Measurements from ENCODE around the gene NABP2.
"Not testable (repeated sequence)": the region's sequence is repeated elsewhere in the genome, so short reads cannot be mapped to it uniquely, and the experiment has no call there.

The NABP2 gene

GRCh38 chr12:56244494-56244893, 20.4 kb downstream of the NABP2 start:
- DNase-seq (ENCODE audit: low read depth in 2 of 2) = no peak

DNA sequence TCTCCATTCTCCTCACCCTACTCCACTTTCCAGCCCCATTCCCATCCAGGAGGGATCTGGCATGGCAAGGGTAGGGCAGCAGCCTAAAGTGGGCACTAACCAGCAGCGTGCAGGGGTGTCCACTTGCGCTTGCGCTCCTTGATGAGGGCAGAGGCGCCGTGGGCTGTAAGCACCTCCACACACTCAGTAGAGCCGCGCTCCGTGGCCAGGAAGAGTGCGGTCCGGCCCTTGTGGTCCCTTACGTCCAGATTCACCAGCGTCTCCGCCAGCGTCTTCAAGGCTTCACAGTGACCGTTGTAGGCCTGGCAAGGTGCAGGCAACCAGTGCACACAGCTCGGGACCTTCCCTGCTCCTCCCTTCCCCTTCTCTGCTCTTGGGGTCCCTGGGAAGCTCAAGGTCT, 23.8 kb downstream of the NABP2 start:
- DNase-seq (ENCODE audit: low read depth in 2 of 2) = no peak

DNA sequence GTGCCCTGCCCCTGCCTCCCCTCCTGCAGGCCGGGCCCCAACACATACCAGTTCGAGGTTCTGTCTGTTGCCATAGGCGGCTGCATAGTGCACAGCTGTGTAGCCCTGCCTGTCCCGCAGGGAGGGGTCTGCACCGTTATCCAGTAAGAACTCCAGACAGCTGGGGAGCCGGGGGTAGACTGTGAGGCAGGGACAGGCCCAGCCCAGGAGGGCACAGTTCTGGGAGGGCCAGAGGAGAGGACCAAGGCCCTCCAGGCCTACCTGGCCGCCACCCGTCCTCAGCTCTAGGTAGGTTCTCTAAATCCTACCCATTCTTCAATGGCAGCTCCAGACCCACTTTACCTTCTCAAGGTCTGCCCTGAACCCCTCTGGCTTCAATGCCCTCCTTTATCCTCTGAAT, 24.6 kb downstream of the NABP2 start:
- no peak for DNase-seq (ENCODE audit: low read depth in 2 of 2)

- DNase-seq (ENCODE audit: low read depth in 2 of 2) = no peak
Measured at GRCh38 chr12:56252649-56253048, 28.5 kb downstream of the NABP2 start.

DNA sequence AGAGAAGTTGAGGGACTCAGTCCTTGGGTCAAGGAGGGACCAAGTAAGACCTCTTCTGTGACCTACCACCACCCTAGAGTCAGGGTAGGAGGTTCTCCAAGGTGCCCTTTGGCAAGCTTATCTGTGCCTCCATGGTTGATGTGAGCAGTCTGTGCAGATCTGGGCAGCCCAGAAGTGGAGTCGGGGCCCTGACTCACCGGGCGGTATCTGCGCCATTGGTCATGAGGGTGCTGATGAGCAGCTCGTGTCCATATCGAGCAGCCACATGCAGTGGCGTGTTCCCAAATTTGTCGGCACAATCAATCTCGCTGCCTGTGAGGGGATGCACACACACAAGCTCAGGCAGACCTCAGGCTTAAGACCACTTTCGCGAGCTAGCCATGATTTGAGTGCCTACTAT, 28.9 kb downstream of the NABP2 start:
- DNase-seq (ENCODE audit: low read depth in 2 of 2) = no peak

GRCh38 chr12:56255671-56256070, 31.5 kb downstream of the NABP2 start:
- DNase-seq (ENCODE audit: low read depth in 2 of 2) = no peak

GRCh38 chr12:56256326-56256960, 32.3 kb downstream of the NABP2 start:
- DNase-seq (ENCODE audit: low read depth in 2 of 2) = no peak

DNA sequence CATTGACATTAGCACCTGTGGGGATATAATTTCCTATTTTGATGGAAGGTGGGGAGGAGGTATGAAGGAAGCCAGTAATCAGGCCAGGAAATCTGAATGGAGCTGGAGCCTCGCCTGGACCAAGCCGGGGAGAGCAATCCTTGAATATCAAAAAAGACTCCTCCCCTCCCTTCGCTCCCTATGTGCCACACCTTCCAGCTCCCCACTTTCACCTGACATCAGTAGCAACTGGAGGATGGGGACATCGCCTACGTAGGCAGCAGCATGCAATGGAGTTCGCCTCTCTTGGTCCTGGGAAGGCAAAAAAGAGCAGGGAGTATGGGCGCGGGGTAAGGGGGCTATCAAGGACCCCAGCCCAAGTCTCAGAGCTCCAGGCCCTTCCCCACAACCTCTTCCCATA, 32.9 kb downstream of the NABP2 start:
- DNase-seq (ENCODE audit: low read depth in 2 of 2) = no peak

DNA sequence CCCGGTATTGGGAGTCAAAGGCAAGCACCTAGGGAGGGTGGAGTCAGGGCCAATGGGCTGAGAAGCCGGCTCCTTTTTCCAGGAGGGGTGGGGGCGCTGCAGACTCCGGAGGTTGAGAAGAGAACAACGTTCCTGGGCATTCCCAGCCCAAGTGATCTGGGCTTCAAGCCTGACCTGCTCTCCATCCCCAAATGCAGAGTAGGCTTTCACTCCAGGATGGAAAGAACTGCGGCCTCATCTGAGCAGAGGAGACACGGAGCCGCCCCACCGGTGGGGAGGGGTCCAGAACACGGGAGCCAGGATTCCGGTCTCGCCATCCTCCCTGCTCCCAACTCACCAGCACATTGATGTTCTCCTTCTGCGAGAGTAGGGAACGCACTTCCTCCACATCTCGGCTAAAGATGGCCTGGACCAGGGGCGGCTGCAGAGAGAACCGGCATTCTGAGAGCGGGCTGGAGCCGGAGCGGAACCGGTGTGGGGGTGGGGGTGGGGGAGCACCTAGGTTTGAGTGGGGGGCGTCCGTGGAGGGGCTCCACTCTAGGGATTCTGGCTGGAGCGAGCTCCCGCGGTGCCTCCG, 33.4 kb downstream of the NABP2 start:
- DNase-seq (ENCODE audit: low read depth in 2 of 2) = no peak

- peak; percentile 35 to 50 for DNase-seq (ENCODE audit: low read depth in 2 of 2)
Measured at GRCh38 chr12:56258068-56258819, 34.1 kb downstream of the NABP2 start, which contains the start of gene ANKRD52. TSS of gene ANKRD52 (minus strand) at chr12:56258384. CDS start at chr12:56258269, 115 bp downstream.

GRCh38 chr12:56258820-56259183, 34.7 kb downstream of the NABP2 start:
- no peak for DNase-seq (ENCODE audit: low read depth in 2 of 2)

DNA sequence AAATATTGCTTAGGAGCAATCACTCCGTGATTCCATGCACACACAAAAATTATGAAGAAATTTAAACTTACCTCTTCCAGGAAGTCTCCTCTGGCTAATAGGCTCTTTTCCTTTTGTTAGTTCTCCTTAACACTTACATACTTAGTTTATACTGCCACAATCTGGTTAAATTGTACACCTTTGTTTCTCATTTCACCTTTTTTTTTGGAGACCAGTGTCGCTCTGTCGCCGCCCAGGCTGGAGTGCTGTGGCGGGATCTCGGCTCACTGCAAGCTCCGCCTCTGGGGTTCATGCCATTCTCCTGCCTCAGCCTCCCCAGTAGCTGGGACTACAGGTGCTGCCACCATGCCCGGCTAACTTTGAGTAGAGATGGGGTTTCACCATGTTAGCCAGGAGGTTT, 36.2 kb downstream of the NABP2 start:
- DNase-seq (ENCODE audit: low read depth in 2 of 2) = no peak

DNA sequence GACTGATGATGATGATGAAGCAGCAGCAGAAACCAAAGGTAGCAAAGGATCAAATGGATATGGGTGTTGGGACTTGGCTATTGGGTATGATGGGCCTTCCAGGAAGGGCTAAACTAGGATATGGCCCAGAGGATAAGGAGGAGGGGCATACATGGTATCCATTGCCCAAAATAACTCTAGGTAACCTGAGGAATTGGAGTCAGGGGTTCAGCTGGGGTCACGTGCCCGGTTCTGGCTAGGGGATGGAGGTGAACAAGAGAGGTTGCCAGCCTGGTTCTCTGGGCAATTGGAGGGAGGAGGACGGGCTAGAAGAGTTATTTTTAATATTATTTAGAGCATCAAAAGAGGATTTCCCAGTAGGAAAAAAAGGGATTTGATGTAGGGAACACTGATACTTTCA, 36.8 kb downstream of the NABP2 start:
- no peak for DNase-seq (ENCODE audit: low read depth in 2 of 2)

DNA sequence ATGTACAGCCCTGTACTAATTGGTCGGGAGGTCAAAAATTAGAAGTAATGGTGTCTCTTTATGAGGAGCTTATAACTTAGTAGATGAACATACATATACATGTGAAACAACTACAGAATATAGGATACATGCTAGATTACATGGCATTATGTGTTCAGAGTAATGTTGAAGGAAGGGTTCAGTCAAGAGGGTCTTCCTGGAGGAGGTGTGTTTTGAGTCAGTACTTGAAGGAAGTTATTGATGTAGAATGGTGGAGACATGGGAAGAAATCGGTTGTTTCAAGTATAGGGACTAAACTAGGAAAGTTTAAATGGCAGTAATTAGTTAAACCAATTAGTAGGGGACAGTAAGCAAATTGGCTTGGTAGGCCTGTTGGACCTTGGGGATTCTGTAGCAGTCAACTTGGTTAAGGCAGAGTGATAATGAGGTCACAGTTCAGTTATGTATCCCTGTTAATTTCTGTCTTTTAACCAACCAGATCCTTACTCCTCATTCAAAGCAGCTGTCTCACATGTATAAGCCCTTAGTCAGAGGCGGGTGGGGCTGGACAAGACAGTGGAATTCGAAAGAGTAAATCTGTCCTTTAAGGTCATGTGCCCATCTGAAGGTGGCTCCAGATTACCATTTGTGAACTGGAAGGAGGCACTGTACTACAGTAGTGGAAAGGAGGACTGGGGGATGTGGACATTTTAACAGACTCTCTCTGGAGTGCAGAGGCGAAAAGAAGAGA, 37.5 kb downstream of the NABP2 start:
- no peak for DNase-seq (ENCODE audit: low read depth in 2 of 2)

DNA sequence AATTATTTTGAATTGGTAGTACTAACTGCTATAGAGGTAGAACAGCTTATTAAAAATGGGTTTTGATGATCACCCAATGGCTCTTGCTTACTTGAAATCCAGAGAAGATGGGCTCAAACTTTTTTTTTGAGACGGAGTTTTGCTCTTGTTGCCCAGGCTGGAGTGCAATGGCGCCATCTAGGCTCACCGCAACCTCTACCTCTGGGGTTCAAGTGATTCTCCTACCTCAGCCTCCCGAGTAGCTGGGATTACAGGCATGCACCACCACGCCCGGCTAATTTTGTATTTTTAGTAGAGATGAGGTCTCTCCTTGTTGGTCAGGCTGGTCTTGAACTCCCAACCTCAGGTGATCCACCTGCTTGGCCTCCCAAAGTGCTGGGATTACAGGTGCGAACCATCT, 38.8 kb downstream of the NABP2 start:
- not testable (repeated sequence) for DNase-seq (ENCODE audit: low read depth in 2 of 2)

DNA sequence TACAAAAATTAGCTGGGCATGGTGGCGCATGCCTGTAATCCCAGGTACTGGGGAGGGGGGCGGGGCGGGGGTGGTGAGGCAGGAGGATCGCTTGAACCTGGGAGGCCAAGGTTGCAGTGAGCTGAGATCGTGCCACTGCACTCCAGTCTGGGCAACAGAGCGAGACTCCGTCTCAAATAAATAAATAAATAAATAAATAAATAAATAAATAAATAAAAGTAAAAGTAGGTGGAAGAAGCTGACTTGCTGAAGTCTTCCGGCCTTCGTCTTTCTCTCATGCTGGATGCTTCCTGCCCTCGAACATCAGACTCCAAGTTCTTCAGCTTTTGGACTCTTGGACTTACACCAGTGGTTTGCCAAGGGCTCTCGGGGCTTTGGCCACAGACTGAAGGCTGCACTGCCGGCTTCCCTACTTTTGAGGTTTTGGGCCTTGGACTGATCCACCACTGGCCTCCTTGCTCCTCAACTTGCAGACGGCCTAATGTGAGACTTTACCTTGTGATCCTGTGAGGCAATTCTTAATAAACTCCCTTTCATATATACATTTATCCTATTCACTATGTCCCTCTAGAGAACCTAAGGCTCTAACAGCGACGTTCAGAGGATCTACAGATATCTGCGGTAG, 42.0 kb downstream of the NABP2 start:
- not testable (repeated sequence) for DNase-seq (ENCODE audit: low read depth in 2 of 2)

- peak; percentile 75 to 81 for DNase-seq (ENCODE audit: low read depth in 2 of 2)
Measured at GRCh38 chr12:56266693-56267442, 42.7 kb downstream of the NABP2 start, which contains the start of gene COQ10A. TSS of gene COQ10A (plus strand) at chr12:56266942. CDS start at chr12:56267119, 177 bp downstream.

DNA sequence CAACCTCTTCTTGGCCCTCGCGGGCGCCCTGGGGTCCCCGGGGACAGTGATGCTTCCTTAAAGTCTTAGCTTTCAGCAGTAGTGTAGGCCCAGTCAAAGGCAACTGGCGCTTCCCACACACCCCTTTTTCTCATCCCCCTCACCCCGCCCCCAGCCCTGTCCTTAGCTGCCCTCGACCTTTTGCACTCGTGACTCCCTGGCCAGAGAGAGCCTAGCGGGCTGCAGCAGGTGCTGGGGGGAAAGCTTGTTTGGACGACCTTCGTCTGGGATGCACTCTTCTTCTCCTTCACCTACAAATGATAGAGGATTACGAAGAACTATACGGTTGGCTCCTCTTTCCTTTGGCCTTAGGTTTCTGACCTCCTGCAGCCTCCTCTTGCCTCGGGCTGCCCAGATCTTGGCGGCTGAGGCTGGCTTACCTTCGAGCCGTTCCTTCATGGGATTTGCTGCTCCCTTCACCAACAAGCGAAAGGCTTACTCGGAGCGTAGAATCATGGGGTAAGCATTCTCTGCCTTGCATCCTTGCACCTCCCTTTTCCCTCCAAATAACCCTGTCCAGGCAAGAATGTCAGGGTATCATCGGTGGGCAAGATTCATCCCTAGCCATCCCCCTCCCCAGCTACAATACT, 43.4 kb downstream of the NABP2 start:
- no peak for DNase-seq (ENCODE audit: low read depth in 2 of 2)

- no peak for DNase-seq (ENCODE audit: low read depth in 2 of 2)
Measured at GRCh38 chr12:56271031-56271430, 46.9 kb downstream of the NABP2 start.

DNA sequence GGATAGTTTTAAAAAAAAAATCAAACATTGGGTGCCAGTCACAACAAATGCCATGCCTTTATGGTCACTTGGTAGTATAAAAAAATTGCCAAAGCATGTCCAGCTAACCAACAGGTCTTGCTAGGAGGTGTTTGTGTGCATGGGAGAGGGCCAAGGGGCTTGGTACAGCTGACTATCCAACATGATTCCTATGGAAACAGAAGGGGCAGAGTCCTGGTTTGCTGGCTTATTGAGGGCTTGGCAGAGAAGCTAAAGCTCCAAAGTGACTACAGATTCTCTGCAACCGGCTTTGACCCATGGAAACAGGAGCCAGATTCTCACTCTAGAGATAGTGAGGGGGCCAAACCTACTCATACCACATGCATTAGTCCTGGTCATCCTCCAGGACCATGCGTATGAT, 48.3 kb downstream of the NABP2 start:
- DNase-seq (ENCODE audit: low read depth in 2 of 2) = not testable (repeated sequence)

GRCh38 chr12:56274299-56274698, 50.2 kb downstream of the NABP2 start:
- DNase-seq (ENCODE audit: low read depth in 2 of 2) = no peak

Measured in activated CD8-positive, alpha-beta memory T cell treated with anti-CD3 and anti-CD28 coated beads for 4 hours (primary cell).